Middle frontal gyrus (tissue), 1 donor: ENCODE data around the gene RABGEF1.
"Not testable (repeated sequence)": the region's sequence is repeated elsewhere in the genome, so short reads cannot be mapped to it uniquely, and the experiment has no call there.

Source experiments
- DNase-seq: peaks from one replicate; pipeline ENCODE4 v3.0.0-alpha.2; 2015; ENCODE audit warnings: low spot score; ENCODE audit errors: extremely low spot score

RABGEF1 gene

GRCh38 chr7:66735154-66735553, 5.4 kb upstream of the RABGEF1 start:
- DNase-seq: no peak

- DNase-seq: no peak
Measured at GRCh38 chr7:66735850-66736249, 4.7 kb upstream of the RABGEF1 start.

GRCh38 chr7:66736892-66737291, 3.6 kb upstream of the RABGEF1 start:
- no peak for DNase-seq

- no peak for DNase-seq
Measured at GRCh38 chr7:66737667-66738066, 2.9 kb upstream of the RABGEF1 start.

- DNase-seq: no peak
Measured at GRCh38 chr7:66739477-66739876, 1.1 kb upstream of the RABGEF1 start.

GRCh38 chr7:66739953-66740301, 606 bp upstream of the RABGEF1 start:
- no peak for DNase-seq

- DNase-seq: not testable (repeated sequence)
Measured at GRCh38 chr7:66740980-66741709, 612 bp downstream of the RABGEF1 start.

GRCh38 chr7:66741710-66742049, 1.1 kb downstream of the RABGEF1 start:
- DNase-seq: no peak

GRCh38 chr7:66742298-66742697, 1.8 kb downstream of the RABGEF1 start:
- DNase-seq: not testable (repeated sequence)

GRCh38 chr7:66743920-66744319, 3.4 kb downstream of the RABGEF1 start:
- DNase-seq: no peak

GRCh38 chr7:66747385-66747784, 6.9 kb downstream of the RABGEF1 start:
- DNase-seq: no peak

- no peak for DNase-seq
Measured at GRCh38 chr7:66747881-66748511, 7.5 kb downstream of the RABGEF1 start.

GRCh38 chr7:66748791-66749190, 8.3 kb downstream of the RABGEF1 start:
- DNase-seq: no peak

GRCh38 chr7:66751945-66752344, 11.4 kb downstream of the RABGEF1 start:
- no peak for DNase-seq

GRCh38 chr7:66754541-66754940, 14.0 kb downstream of the RABGEF1 start:
- DNase-seq: no peak

- DNase-seq: not testable (repeated sequence)
Measured at GRCh38 chr7:66755059-66755458, 14.5 kb downstream of the RABGEF1 start.

- DNase-seq: not testable (repeated sequence)
Measured at GRCh38 chr7:66756227-66756626, 15.7 kb downstream of the RABGEF1 start.

- no peak for DNase-seq
Measured at GRCh38 chr7:66756889-66757288, 16.4 kb downstream of the RABGEF1 start.

GRCh38 chr7:66757939-66758338, 17.4 kb downstream of the RABGEF1 start:
- DNase-seq: no peak

GRCh38 chr7:66758950-66759628, 18.6 kb downstream of the RABGEF1 start:
- no peak for DNase-seq

GRCh38 chr7:66763183-66763582, 22.6 kb downstream of the RABGEF1 start:
- not testable (repeated sequence) for DNase-seq

- not testable (repeated sequence) for DNase-seq
Measured at GRCh38 chr7:66763633-66764355, 23.3 kb downstream of the RABGEF1 start.
